GM08714 (cell line): Measurements from ENCODE around the gene HDAC4.

Source experiments
- H3K4me3 ChIP-seq: fragments of 200-500 bp; sonication (Bioruptor generic); 2 replicates; pipeline ENCODE4 v1.5.1; 2014; ENCODE audit warnings: mild to moderate bottlenecking, low read length, inconsistent platforms
- ZNF274 ChIP-seq: IDR thresholded peaks from 2 replicates; pipeline ENCODE4 v1.6.1; 2012; ENCODE audit warnings: mild to moderate bottlenecking, low read depth, low read length

The HDAC4 gene

GRCh38 chr2:239015901-239016675, 384.7 kb downstream of the HDAC4 start:
- H3K4me3 ChIP-seq, result no peak overlapping the region
- no peak for TF ChIP-seq ZNF274

GRCh38 chr2:239015218-239015900, 385.5 kb downstream of the HDAC4 start:
- no peak for TF ChIP-seq ZNF274
- H3K4me3 ChIP-seq, result no peak overlapping the region

DNA sequence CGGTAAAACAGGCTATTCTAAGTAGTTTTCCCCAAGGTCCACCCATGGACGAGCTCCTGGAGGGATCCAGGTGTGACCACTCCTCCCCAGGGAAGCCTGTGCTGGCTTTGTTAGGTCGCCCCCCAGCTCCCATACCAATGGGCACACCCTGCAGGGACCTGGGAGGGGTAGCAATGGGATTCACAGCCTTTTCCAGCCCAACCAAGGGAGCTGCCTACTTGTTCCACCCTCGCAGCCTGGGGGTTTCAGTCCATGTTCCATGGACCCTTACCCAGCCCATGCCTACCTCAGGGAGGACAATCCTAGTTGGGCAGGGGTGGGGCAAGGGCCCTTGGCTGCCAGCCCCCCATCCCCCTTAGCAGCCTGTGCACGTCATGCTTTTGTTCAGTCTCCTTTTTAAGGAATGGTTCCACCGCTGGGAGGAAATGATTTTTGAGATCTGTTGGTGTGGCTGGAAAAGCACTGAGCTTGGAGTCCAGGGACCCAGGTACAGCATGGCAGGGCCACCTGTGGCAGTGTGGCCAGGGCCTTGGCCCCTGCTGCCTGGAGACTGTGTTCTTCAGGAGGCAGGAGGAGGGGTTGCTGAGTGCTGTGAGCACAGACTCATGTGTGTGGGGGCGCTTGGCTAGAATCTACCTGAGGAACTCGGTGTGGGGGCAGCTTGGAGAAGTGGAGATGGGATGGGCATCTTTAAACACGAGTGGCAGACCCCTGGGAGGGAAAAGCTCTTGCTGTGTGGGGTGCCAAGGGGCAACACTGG, 386.2 kb downstream of the HDAC4 start:
- H3K4me3 ChIP-seq, result no peak overlapping the region
- TF ChIP-seq ZNF274, result no peak

DNA sequence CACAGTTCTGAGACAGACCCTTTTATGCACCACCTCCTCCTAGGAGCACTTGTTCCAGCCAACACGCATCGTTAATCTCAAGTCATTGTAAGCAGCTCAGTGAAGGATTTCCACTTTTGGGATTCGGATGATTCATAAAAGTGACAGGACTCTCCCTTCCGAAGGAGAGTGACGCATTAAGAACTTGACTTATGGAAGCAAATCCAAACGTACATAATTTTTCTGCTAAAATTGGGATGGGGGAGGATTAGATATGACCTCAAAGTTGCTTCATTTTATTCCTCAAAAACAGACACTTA, 387.2 kb downstream of the HDAC4 start:
- no peak for TF ChIP-seq ZNF274
- no peak overlapping the region for H3K4me3 ChIP-seq

DNA sequence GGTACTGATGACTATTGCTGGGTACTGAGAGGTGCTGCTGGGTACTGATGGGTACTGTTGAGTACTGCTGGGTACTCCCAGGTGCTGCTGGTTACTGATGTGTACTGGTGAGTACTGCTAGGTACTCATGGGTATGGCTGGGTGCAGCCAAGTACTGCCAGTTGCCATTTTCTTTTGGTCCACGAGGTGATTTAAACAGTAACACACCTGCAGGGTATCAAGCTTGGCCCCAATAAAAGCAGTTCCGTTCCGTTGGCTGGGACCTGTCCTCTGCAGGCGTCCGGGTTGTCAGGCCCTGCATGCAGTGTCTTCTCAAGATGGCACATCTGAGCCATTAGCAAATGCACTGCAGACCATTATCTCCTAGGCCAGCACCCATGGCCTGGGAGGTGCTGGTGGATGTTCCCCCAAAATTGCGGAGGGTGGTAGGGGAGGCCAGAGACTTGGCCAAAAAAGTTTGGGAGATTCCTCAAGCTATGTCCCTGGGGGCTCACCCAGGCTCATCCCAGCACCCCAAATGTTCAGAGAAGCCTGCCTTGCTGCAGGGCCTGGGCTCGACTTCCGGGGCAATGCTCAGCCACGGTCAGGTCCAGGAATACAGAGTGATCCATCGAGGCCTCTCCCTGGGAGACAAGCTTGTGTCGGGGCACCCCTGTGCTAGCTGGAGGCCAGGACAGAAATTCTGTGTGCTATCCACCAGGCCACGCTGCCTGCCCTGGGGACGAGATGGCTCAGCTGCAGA, 387.7 kb downstream of the HDAC4 start:
- no peak overlapping the region for H3K4me3 ChIP-seq
- TF ChIP-seq ZNF274, result no peak

DNA sequence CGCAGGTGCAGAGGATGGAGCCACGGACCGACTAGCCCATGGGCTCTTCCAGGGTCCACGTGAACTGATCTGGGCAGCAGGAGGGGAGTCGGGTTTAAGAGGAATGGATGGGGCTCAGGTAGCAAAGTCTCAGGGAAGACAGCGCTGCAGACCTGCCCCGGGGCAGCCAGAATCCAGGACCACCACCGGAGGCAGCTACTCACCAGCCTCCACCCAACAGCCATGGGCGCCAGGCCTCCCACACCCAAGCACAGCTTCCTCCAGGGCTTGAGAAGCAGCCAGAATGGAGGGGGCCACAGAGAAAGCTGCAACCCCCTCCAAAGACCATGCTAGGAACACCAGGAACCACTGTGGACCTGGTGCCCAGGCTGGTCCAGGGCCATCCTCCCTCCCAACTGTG, 388.6 kb downstream of the HDAC4 start:
- H3K4me3 ChIP-seq, result no peak overlapping the region
- no peak for TF ChIP-seq ZNF274

GRCh38 chr2:239009589-239009961, 391.2 kb downstream of the HDAC4 start:
- TF ChIP-seq ZNF274, result no peak
- no peak overlapping the region for H3K4me3 ChIP-seq

- no peak overlapping the region for H3K4me3 ChIP-seq
These were observed 391.9 kb downstream of the HDAC4 start for GRCh38 chr2:239008677-239009588.

DNA sequence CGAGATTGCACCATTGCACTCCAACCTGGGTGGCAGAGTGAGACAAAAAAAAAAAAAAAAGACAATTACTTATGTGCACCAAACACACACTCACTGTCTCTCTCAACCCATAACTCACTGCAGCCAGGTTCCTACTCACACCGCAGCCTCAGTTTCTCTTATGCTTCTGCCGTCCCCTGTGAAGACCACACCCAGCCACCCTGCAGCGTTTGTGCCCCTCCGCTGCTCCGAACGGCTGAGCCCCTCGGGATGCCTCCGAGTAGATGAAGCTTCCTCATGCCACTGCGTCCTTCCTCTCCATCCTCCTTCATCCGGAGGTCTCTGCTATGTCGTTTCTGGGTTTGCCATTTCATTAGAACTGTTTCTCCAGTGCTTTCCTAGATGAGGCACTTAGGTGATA, 392.8 kb downstream of the HDAC4 start:
- TF ChIP-seq ZNF274, result no peak
- H3K4me3 ChIP-seq, result no peak overlapping the region

More at GRCh38 chr2:239008677-239009588, 391.9 kb downstream of the HDAC4 start:
- TF ChIP-seq ZNF274, result no peak

- no peak overlapping the region for H3K4me3 ChIP-seq
- no peak for TF ChIP-seq ZNF274
These were observed 394.1 kb downstream of the HDAC4 start for GRCh38 chr2:239006622-239007285.

DNA sequence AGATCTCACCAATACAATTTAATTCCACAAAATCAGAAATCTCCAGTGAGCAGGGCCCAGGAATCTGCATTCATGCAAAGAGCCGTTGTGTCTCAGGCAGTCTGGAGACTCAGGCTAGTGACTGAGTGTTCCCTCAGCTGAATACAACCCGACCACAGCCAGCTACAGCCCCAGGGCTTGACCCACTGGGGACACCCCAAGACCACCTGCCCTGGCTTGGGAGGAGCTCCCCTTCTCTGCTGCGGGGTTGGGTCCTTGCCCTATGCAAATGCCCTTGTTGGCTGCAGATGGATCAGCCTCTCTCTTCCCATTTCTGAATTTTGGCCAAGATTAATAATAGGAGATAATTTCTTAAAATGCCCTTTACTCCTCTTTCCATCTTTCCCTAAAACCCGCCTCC, 395.2 kb downstream of the HDAC4 start:
- no peak for TF ChIP-seq ZNF274
- no peak overlapping the region for H3K4me3 ChIP-seq

GRCh38 chr2:239004274-239005015, 396.4 kb downstream of the HDAC4 start:
- H3K4me3 ChIP-seq, result no peak overlapping the region
- TF ChIP-seq ZNF274, result no peak
